NCI-H1694 treated with DMSO at 0.1 percent for 48 hours (cell line): ENCODE measurements around the gene EVX1.

Experiments
- DNase-seq: peaks from one replicate; lab custom pipeline; 2025; lab: John Stamatoyannopoulos, UW

The EVX1 gene

DNA sequence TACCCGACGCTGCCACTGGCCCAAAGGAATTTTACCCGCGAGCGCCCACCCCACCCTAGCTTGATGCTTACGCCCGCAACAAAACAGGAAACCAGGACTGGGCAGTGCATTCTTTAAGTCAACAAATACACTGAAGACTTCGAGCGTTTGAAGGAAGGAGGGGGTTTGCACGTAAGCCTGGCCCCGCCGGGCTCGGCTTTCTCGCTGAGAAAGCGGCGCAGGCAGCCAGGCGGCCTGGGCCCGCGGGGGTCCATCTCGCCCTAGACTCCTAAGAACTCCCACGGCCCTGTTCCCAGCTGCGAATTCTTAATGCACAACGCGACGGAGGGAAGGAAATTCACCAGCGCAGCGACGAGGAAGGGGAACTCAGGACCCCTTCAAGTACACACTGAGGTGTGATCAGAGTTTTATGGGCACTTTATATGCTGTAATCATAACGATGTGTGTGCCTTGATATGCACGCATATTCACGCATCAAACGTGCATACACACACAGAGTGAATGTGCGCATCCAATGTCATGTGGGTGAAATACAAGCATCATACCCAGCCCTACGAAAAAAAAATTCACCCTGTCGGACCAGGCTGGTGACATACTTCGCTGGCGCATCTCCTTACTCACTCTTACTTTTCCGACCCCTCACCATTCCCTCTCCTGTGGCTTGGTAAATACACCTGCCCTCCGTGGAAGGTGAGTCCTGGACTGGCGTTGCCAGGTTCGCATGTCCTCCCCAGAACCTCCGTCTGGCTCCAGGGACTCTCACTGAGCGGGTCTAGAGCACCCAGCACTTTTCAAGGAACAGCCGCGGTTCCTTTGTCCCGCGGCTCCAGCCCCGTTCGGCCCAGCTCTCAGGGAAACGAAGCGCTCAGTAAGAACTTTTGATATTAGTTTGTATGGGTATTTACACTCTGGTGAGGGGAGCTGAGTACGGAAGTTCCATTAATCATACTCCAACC lies 37.0 kb upstream of the EVX1 start:
- DNase-seq, result no peak

DNA sequence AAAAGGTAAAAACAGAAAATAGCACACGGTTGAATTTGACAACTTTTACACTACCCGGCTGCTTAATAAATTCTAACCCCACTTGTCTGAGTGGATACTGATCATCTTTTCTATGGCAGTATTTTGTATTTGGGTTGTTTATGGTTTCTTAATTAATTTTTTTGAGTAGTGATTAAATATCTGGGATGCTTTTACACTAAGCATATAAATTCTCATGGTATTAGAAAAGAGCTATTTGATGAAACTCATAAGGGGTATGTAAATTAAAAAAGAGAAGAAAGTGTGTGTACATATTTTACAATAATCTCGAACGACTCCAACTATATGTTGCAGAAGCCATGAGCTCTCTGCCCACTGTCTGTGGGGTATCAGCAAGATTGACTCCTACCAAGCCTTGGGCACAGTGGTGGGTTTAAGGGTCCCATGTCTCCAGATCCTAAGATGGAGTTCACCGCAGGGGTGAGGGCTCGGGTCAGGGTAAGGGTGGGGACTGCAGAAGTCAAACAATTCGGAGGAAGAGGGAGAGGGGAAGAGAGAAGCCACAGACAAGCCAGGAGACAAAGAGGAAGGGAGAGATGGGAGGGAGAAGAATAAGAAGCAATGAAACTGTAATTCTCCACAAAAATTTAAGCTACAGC lies 35.1 kb upstream of the EVX1 start:
- no peak for DNase-seq

DNA sequence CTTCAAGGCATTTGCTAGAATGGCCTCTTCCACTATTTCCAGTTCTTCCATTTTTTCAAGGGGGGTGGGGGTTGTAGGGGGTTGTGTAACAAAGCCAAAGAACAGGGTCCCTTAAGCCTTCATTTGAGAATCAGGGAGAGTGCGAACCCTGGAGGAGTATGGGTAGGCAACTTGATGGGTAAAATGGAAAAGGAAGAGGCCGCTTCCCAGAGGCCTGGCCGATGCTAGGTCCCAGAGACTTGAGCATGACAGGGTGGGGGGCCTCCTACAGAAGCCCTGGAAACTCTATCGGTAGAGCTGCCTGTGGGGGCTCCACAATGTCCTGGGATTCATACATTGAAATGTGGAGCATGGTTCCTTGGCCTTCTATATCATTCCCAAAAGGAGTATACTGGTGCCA lies 33.6 kb upstream of the EVX1 start:
- DNase-seq, result no peak

DNA sequence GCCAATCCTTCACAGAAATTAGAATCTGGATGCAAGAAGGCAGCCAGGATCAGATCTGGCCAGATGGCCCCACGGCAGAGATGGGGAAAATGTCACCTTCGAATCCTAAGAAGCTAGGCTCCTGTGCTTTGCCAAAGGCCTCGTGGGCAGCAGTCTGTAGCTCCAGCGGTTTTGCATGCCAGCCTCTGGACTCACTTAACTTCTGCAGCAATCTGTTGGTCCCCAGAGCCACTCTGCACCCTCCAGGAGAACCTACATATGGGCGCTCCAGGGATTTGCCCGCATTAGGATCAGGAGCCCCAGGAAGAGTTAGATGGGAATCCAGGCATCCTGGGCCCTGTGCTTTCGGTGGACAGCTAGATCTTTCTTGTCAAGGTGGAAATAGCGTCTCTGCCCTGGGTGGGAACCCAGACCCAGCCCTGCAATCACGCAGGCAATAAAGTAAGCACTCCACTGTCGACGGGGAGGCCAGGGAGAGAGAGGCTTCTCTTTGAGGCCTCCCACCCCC lies 32.6 kb upstream of the EVX1 start:
- DNase-seq, result no peak

DNA sequence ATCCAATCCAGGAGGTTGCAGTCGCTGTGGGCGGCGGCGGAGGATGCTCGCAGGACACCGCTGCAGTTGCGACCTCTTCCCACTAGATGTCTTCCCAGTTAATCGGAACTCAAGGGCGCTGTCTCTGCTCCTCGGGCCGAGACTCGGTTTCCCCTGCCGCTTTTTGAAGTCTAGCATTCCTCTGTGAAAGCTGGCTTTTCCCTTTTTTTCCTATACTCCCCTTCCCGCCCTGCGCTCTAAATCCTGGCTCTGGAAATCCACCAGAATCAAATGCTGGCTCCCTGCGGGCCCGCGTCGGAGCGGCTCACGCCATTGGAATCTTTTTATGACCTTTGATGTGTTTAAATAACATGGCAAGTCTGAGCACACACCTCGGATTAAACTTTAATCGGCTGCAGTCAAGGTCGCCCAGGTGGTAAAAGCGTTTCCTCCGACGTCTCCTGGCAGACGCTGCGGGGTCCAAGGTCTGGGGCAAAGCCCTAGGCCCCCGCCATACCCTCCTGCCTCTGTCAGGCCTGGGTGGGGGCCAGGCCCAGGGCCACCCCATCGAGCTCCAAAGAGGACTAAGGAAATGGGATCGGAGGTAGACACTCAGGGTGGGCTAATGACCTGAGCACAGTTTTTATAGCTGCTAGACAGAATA lies 32.0 kb upstream of the EVX1 start:
- no peak for DNase-seq

DNA sequence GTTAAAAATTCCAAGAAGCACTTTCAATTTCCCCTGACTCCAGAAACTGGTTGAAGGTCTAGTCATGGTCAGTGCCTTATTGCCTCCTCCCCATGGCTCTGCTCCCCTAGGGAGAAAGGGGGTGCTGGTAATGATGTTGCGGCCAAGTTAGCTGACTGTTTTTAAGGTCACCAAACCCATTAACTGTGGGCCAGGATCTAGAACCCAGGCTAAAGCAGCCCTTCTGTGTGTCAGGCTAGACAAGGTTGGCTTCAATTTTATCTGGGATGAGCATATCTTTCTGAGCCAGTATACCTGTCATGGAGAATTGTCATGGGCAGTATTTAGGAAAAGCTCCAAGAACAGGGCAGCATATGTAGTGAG lies 31.5 kb upstream of the EVX1 start:
- no peak for DNase-seq

DNA sequence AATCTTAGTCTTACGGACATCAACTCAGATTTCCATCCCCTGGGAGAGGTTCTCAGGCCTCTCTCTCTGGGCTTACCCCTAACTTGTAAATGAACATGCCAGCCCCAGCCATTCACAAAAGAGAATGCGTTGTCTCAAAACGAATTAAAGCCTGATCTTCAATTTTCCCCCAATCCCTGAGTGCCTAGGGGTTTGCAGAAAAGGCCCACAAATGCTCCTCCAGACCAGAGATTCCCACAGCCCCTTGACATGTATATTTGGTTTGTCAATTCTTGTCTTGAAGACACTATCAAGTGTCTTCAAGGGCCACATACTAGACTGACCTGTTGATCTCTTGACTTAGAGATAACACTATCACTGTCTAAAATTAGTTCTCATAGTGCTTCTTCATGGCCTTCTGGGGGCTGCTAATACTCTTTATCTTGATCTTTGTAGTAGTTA lies 30.8 kb upstream of the EVX1 start:
- DNase-seq, result no peak

DNA sequence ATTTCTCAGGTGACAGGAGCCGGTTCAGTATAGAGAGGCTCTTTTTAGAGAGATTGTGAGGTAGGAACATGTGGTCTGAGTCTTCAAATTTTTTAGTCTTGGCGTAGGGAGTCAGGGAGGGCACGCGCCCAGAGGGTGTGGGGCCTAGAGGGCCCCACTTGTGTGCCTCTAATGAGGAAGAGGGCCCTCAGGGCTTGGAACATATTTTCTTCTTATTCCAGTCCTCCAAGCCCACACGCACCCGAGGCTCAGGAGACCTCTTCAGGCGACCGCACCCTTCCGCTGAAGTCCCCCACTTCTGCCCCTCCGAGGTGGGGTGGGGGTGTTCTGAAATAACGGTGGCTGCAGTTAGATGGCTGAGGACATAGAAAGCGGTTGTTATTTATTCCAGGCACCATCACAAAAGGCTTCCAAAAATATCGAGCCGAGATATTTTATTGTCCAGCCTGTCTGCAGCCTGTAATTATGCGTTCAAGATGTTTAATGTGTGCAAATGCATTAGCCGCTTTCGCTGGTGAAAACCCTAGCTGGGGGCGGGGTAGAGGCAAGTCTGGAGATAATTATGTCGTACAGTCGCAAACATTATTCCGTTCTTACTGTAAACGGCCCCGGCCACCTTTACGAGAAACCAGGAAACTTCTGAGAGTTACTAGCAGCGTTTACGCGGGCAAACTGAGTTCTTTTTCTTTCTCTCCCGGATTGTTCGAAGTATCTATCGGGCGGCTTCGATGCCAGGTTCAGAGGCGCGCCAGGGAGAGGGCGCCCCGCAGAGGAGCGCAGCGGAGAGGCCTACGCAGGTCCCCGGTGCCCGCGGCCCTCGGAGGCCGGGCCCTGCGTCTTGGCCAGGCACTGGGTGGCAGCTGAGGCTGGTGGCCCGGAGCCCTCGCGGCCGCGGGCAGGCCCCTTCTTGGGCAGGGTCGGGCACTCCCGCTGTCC lies 29.8 kb upstream of the EVX1 start:
- no peak for DNase-seq

DNA sequence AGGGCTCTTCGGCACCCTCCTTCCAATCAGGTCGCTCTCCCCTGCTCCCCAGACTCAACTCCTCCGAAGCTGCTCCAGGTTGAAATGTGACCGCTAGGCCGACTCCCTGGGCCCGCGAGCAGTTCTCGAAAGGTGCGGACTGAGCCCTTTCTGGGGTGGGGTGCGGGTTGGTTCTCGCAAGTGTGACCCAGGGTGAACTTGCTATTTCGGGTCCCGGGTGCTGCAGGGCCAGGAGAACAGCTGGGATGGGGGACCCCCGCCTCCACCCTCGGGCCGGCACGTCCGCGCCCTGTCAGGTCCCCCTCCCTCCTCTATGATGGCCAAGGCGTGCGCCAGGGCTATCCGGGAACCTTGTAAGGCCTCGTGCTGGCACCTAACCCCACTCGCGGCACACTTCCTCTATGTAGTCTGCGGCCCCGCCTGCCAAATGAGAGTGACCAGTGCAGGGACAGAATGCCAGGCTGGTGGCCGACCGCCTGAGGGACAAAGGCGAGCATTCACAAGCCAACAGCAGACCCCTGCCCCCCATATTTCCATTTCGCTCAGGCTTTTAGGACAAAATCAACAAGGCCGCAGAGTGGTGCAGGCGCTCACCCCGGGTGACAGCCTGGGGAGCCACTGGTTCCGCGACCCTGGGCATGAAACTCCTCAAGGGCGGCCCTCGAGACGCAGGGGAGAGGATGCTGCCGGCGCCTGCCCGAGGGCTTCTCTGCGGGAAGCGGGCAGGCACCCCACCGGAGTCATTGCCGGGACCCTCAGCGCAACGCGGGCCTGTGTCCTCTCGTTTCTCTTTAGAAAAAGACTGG lies 29.0 kb upstream of the EVX1 start:
- no peak for DNase-seq

DNA sequence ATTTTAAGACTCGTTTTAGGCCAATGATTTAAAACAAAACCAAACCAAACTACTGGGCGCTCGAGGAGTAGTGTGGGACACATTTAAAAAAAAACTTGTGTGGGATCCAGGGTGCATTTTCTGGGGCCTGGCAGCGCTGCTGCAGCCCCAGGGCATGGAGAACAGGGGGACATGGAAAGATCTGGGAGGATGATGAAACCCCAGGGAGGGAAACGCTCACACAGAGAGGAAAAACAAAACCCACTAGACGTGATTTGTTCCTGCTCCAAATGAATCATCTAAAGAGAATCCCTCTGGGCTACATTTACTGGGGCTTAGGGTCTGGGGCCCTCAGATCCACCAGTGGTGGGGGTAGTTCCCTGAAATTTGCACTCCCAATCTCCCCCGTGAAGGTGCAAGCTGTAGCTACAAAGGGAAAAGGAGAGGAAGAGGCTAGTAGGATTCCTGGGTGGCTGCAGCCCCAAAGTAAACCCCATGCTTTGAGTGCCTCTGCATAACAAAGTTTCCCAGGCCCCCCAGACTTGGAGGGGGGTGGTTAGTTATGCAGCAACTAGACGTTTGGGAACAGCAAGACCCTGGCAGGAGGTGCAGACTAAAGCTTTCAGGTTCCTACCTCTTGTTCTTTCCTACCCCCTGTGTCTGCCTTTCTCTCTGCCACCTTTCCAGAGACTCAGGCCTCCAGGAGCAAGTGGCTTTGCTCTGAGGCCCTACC lies 28.2 kb upstream of the EVX1 start:
- no peak for DNase-seq

DNA sequence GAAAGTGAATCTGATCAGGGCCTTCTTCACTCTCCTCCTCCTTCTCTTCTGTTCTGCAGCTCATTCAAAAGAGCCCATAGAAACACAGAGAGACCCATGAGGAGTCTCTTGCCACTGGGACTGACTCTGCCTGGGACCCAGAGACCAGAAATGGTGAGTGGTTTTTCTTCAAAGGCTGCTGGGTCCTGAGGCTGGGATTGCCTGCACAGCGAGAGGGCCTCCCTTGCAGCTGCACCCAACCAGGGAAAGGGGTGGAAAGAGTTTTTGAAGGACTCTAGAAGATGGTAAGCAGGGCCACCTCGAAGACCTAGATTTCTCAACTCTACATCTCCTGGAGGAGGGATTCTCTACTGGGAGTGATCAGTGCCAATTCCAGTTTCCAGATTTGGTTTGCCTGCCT lies 27.2 kb upstream of the EVX1 start:
- DNase-seq, result no peak

DNA sequence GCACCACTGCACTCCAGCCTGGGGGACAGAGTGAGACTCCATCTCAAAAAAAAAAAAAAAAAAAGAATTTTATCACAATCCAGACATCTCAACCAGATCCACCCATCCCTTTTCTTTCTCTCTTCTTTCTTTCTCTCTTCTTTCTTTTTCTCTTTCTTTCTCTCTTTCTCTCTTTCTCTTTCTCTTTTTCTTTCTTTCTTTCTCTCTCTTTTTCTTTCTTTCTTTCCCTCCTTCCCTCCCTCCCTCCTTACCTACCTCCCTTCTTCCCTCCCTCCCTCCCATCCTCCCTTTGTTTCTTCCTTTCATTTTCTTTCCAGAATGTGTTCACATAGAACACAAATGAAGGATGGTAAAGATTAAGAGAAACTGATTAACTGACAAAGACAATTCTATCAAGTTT lies 24.7 kb upstream of the EVX1 start:
- DNase-seq, result no peak

DNA sequence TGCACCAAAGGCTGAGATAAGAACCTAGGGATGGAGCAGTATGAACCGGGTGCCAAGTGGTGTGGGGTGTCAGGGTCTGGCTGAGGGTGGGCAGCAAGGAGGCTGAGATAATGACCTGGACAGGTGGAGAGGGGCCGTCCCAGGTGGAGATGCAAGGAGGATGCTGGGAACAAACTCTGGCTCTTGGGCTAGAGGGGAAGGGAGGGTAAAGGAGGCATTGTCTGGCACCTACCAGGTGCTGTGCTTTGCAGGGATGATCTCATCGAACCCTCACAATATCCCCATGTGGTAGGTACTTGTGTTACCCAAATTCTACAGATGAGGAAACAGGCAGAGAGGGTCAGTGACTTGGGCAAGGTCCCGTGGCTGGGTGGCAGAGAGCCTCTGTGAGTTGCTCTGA lies 22.8 kb upstream of the EVX1 start:
- DNase-seq, result no peak

DNA sequence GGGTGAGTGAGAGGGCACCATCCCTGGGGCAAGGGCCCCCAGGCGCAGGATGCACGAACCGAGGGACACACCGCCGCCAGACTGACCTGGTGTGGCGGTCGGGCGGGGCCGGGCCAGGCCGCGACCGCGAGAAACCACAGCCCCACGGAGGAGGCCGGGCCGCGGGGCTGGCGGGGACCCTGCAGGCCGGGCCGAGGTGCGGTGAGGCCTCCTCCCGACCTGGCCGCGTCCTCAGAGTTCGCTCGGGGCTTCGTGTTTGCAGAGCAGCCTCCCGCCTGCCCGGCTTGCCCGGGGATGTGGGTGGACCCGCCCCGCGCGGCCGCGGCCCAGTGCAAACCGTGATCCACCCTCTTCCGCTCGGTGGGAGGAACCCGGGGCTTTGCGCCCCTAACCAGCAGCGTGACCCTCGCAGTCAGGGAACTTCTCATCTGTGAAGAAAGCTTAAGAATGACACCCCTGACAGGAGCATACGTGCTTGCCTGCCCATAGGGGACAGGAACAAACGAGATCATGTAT lies 22.1 kb upstream of the EVX1 start:
- DNase-seq, result no peak

DNA sequence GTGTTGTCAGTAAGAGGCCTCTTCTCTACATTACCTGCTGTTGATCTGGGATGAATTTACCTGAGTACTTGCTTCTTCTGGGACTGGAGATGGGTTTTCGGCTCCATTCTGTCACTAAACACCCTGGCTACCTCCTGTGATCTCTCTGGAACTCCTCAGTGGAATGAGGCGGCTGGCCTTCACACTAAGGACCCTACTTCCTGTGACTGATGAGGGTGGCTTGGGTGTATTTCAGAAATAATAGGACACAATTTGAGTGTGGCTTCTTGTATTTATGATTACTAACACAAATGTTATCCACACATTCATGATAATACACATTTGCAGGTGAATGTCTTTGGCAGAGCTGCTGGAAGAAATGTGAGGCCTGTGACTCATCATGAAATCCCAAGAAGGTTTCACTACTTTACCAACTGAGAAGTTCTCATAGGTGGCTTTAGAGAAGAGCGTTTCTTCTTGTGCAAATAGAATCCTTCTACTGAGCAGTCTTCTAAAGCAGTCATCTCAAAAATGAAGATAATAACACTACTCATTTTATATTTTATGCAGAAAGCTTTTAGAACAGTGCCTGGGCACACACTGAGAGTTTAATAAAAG lies 21.3 kb upstream of the EVX1 start:
- no peak for DNase-seq

DNA sequence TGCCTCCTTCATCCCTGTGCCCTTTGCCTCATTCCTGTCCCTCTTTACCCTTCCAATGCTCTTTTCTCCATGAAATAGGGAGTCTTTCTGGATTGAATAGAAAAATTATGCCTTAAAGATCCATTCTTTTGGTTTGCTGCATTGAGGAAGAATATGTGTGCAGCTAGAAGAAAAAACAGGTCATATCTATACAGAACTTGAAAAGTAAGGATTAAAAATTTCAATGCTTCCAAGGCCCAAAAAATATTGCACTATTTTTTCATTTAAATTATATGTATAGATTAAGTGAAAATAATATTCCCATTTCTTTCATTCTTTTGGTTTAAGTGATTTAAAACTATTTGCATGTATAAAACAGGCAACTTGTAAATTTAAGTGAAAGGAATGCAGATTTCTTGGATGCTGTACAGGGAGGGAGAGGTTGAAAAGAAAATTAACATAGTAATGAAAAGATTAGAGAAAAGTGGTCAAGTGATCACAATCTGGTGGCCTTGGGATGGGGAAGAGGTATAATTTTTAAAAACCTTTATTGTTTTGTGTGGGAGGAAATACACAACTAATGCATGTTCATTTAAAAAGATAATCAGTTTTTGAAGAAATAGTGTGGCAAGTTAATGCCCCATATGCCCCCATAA lies 18.5 kb upstream of the EVX1 start:
- DNase-seq, result no peak

DNA sequence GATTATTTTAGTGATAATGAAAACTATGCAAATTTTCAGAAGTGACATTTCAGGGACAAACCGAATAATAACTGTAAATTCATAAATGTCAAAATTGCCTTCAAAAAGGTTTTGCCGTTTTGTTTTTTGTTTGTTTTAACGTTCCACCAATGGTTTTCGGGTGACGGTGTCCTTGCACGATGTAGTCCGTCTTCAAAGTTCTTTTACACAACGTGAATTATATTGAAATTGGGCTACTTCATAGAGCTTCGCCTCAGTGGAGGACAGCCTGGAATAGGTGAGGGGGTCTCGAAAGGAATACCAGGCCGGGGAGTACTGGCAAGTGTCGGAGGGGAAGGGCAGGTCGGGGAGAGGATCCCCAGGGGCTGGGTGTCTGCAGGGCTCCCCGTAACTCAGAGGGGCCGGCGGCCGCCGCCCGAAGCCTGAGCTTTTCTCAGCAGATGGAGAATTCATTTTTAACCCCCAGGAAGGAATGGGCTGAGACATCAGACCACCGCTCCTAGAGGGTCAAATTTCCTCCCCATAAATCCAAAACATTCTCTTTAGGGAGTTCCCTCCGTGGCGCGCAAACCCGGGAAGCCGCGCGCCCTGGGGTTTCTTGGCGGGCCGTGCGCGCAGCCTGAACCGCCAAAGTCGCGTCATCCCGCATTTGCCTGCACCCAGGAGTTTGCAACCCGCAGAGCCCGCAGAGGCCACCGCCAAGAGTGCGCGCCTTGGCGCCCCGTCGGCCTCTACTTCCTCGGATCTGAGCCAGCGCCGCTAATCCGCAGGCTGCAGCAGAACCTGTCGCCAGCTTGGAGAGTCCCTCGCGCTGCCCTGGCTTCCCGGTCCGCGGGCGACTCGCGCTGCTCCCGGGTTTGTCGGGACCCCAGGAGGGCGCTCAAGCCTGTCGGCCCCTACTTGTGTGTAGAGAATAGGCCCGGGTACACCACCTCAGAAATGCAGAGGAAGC lies 17.3 kb upstream of the EVX1 start:
- no peak for DNase-seq

DNA sequence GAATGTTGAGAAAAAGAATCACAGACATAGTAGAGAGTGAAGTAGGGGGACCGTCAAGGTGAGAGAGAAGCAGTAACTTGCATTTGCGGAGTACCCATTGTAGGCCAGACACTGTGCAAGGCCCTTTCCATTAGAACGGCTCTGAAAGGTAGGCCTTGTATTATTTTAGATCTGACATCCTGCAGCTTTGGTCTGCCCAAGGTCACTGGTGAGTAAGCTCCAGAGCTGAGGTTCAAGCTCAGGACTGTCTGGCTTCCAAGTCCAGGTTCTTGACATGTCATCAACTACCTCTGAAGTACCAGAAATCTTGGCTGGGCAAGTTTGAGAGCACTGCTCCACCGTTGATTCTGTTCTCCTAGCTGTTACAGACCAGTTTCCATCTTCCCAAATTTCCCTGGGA lies 13.2 kb upstream of the EVX1 start:
- no peak for DNase-seq
